ENCODE results near the gene CALML5.

- TF ChIP-seq CTCF (IDR thresholded peaks at IDR 0.05; ENCODE audit: low read depth, low read length) (no peak), EZH2phosphoT487 (IDR thresholded peaks at IDR 0.05; ENCODE audit: low read depth) (no peak)
Observed at GRCh38 chr10:5457741-5458140, 41.6 kb downstream of the CALML5 start.
